Ascending aorta (tissue), 2 donors: ENCODE measurements around the gene FRAS1. TPM values are rescaled to one million over a fixed set of nuclear protein-coding genes. Genes with fewer than 3 reads are reported as not detected.
"Not testable (repeated sequence)": the region's sequence is repeated elsewhere in the genome, so short reads cannot be mapped to it uniquely, and the experiment has no call there.

ENCODE experiments used
- DNase-seq, 2 donors: peaks; one replicate each; pipeline ENCODE4 v3.0.0-alpha.2; 2019; ENCODE audit warnings: low spot score in 2 of 2
- H3K27ac ChIP-seq, 2 donors: fragments of 200-600 bp; sonication (generic); one replicate each; pipeline ENCODE4 v1.5.1; 2016 to 2017; ENCODE audit warnings: mild to moderate bottlenecking in 1 of 2
- H3K27me3 ChIP-seq: fragments of 200-600 bp; sonication (generic); one replicate; pipeline ENCODE4 v1.5.1; 2017
- H3K36me3 ChIP-seq, 2 donors: fragments of 200-600 bp; sonication (generic); one replicate each; pipeline ENCODE4 v1.5.1; 2016
- H3K4me1 ChIP-seq, 2 donors: fragments of 200-600 bp; sonication (generic); one replicate each; pipeline ENCODE4 v1.5.1; 2016 to 2017; ENCODE audit warnings: mild to moderate bottlenecking in 1 of 2
- H3K4me3 ChIP-seq, 2 donors: fragments of 200-600 bp; sonication (generic); one replicate each; pipeline ENCODE4 v1.5.1; 2016 to 2017; ENCODE audit warnings: mild to moderate bottlenecking in 1 of 2
- H3K9me3 ChIP-seq, 2 donors: fragments of 200-600 bp; sonication (generic); one replicate each; pipeline ENCODE4 v1.5.1; 2016
- CTCF ChIP-seq, 3 experiments: fragments of 200-600 bp in 2 of 3; fragments of 450-650 bp in 1 of 3; sonication (generic) in 2 of 3; IDR thresholded peaks; one replicate each; pipeline ENCODE4 v1.5.1; 2016 to 2019; ENCODE audit warnings: antibody characterized with exemption in 3 of 3, mild to moderate bottlenecking in 1 of 3, moderate library complexity in 1 of 3
- intact Hi-C: fragments of 100-400 bp; cut with DNase I; formaldehyde crosslinking; loops from one replicate; pipeline ENCODE4 v1.15.1; 2023
- total RNA-seq: library from RNA; depleted of rRNA; stranded (reverse); fragments of >200 nt; gene quantifications from one replicate; pipeline ENCODE4 v1.1.0, GENCODE V29; 2016

FRAS1 gene
- total RNA-seq, 1 donor from 2014 or later: 0.75 TPM

- DNase-seq: no peak
- Histone ChIP-seq H3K9me3 (no peaks in the 10 kb centered on the region), H3K4me3 (no peak overlapping the region), H3K27me3 (no peaks in the 10 kb centered on the region), H3K36me3 (no peaks in the 10 kb centered on the region), H3K27ac (no peak overlapping the region), H3K4me1 (no peaks in the 10 kb centered on the region)
- intact Hi-C loops: no loop called here
- TF ChIP-seq CTCF (IDR thresholded peaks at IDR 0.05): no peak
These were observed 210.7 kb downstream of the FRAS1 start for GRCh38 chr4:78267790-78268189.

- TF ChIP-seq CTCF (IDR thresholded peaks at IDR 0.05): no peak
- Histone ChIP-seq H3K36me3 (no peaks in the 10 kb centered on the region), H3K27me3 (no peaks in the 10 kb centered on the region), H3K4me1 (no peaks in the 10 kb centered on the region), H3K4me3 (no peak overlapping the region), H3K27ac (no peak overlapping the region), H3K9me3 (no peaks in the 10 kb centered on the region)
- intact Hi-C loops: no loop called here
- no peak for DNase-seq
These were observed 211.5 kb downstream of the FRAS1 start for GRCh38 chr4:78268597-78268996.

- H3K36me3 ChIP-seq, intact Hi-C loops: not testable (repeated sequence)
These were observed 218.3 kb downstream of the FRAS1 start for GRCh38 chr4:78275450-78275849.

GRCh38 chr4:78286281-78286680 lies 229.2 kb downstream of the FRAS1 start:
- no peak for TF ChIP-seq CTCF (IDR thresholded peaks at IDR 0.05)
- intact Hi-C loops: no loop called here

More at GRCh38 chr4:78275450-78275849, 218.3 kb downstream of the FRAS1 start:
- H3K27ac ChIP-seq, H3K4me1 ChIP-seq, H3K9me3 ChIP-seq, H3K4me3 ChIP-seq, H3K27me3 ChIP-seq, DNase-seq: not testable (repeated sequence)

GRCh38 chr4:78288327-78288726 lies 231.2 kb downstream of the FRAS1 start:
- TF ChIP-seq CTCF (IDR thresholded peaks at IDR 0.05): no peak
- H3K36me3 ChIP-seq: no peaks in the 10 kb centered on the region
- H3K27ac ChIP-seq: no peak overlapping the region
- no peaks in the 10 kb centered on the region for H3K4me1 ChIP-seq
- no peaks in the 10 kb centered on the region for H3K9me3 ChIP-seq
- no peak overlapping the region for H3K4me3 ChIP-seq
- DNase-seq: no peak
- intact Hi-C loops: no loop called here
- H3K27me3 ChIP-seq: no peaks in the 10 kb centered on the region

More at GRCh38 chr4:78286281-78286680, 229.2 kb downstream of the FRAS1 start:
- H3K9me3 ChIP-seq: no peaks in the 10 kb centered on the region
- no peaks in the 10 kb centered on the region for H3K4me1 ChIP-seq
- no peaks in the 10 kb centered on the region for H3K36me3 ChIP-seq
- no peaks in the 10 kb centered on the region for H3K27me3 ChIP-seq
- DNase-seq: no peak
- no peak overlapping the region for H3K4me3 ChIP-seq
- no peak overlapping the region for H3K27ac ChIP-seq

GRCh38 chr4:78291277-78291676 lies 234.2 kb downstream of the FRAS1 start:
- Histone ChIP-seq H3K27me3 (no peaks in the 10 kb centered on the region), H3K36me3 (no peaks in the 10 kb centered on the region), H3K4me3 (no peak overlapping the region), H3K27ac (no peak overlapping the region), H3K4me1 (no peaks in the 10 kb centered on the region), H3K9me3 (no peaks in the 10 kb centered on the region)
- intact Hi-C loops: no loop called here
- TF ChIP-seq CTCF (IDR thresholded peaks at IDR 0.05): no peak
- no peak for DNase-seq
